Measurements from ENCODE around the gene NSUN6.

DNA sequence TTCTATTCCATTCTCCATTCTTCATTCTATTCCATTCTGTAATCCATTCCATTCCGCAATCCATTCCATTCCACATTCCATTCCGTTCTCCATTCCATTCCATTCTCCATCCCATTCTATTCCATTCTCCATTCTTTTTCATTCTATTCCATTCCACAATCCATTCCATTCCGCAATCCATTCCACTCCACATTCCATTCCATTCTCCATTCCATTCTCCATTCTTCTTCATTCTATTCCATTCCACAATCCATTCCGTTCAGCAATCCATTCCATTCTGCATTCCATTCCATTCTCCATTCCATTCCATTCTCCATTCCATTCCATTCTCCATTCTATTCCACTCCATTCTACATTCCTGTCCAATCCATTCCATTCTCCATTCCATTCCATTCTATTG is 85.2 kb downstream of the NSUN6 start:
- TF ChIP-seq, protein P1, sequence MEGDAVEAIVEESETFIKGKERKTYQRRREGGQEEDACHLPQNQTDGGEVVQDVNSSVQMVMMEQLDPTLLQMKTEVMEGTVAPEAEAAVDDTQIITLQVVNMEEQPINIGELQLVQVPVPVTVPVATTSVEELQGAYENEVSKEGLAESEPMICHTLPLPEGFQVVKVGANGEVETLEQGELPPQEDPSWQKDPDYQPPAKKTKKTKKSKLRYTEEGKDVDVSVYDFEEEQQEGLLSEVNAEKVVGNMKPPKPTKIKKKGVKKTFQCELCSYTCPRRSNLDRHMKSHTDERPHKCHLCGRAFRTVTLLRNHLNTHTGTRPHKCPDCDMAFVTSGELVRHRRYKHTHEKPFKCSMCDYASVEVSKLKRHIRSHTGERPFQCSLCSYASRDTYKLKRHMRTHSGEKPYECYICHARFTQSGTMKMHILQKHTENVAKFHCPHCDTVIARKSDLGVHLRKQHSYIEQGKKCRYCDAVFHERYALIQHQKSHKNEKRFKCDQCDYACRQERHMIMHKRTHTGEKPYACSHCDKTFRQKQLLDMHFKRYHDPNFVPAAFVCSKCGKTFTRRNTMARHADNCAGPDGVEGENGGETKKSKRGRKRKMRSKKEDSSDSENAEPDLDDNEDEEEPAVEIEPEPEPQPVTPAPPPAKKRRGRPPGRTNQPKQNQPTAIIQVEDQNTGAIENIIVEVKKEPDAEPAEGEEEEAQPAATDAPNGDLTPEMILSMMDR (conservative IDR thresholded peaks at IDR 0.05 in 1 of 2, IDR thresholded peaks at IDR 0.05 in 1 of 2; ENCODE audit: low read depth in 1 of 2, low read length in 2 of 2): no peak
- no peak for TF ChIP-seq EZH2 (IDR thresholded peaks at IDR 0.05; ENCODE audit: low read length, missing control alignments)

Data from fibroblast of lung (primary cell).